ENCODE data around the gene TAX1BP3.
A peak's percentile ranks its signal among the peaks of the same experiment; 100 is the strongest.

TAX1BP3 gene

GRCh38 chr17:3699951-3700350 lies 31.6 kb upstream of the TAX1BP3 start:
- peaks cover 13 to 30% (median 21%) of the 10 kb centered on the region in 10 experiments for H3K4me1 ChIP-seq
- no peak overlapping the region for H3K27ac ChIP-seq
- peaks cover 16 to 32% (median 21%) of the 10 kb centered on the region in 11 experiments for H3K9me3 ChIP-seq (replicated peaks in 1 of 11)
- H3K4me3 ChIP-seq: no peak overlapping the region
- peaks cover 0 to 5% (median 0%) of the 10 kb centered on the region in 11 experiments; a peak in 2 of 22 replicates for H4K20me1 ChIP-seq
- H3K4me2 ChIP-seq: peak overlapping the region in 4 of 11 experiments; percentile 22 to 37 (median 24); a peak in 6 of 22 replicates
- TF ChIP-seq Cebpa-rat (IDR thresholded peaks at IDR 0.05): no peak
- peaks cover 0 to 9% (median 0%) of the 10 kb centered on the region in 11 experiments; a peak in 4 of 22 replicates for H3K27me3 ChIP-seq
- peaks cover 0 to 17% (median 10%) of the 10 kb centered on the region in 11 experiments; a peak in 15 of 22 replicates for H3K36me3 ChIP-seq
- no peak overlapping the region for H3K9ac ChIP-seq

DNA sequence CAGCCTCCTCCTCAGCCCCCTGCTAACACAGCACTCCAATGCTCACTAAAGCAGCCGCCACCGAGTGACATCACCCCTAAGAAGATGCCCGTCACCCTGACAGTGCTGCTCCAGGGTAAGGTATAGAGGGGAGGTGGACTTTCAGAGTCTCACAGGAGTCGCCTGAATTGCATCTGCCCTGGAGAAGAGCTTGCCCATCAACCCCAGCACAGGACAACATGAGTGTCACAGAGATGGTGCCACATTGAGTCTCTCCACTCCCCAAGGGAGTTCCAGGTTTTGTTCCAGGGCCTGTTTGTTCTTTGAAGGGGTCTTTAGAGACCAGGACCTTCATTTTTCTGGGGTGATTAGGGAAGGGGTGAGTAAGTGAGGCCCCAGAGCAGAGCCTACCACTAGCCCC lies 29.8 kb upstream of the TAX1BP3 start:
- no peak for TF ChIP-seq Cebpa-rat (IDR thresholded peaks at IDR 0.05)
- Histone ChIP-seq H3K27me3 (peaks cover 0 to 13% (median 0%) of the 10 kb centered on the region in 11 experiments; a peak in 4 of 22 replicates), H3K9me3 (replicated peaks in 1 of 11) (peaks cover 16 to 31% (median 21%) of the 10 kb centered on the region in 11 experiments), H3K4me1 (peaks cover 22 to 48% (median 39%) of the 10 kb centered on the region in 10 experiments), H3K27ac (no peak overlapping the region), H3K4me2 (no peak overlapping the region), H3K4me3 (no peak overlapping the region), H3K9ac (no peak overlapping the region), H3K36me3 (peaks cover 0 to 15% (median 10%) of the 10 kb centered on the region in 11 experiments; a peak in 15 of 22 replicates), H4K20me1 (peaks cover 0 to 12% (median 0%) of the 10 kb centered on the region in 11 experiments; a peak in 3 of 22 replicates)

- Histone ChIP-seq H3K4me3 (no peak overlapping the region), H3K36me3 (peaks cover 0 to 5% (median 3%) of the 10 kb centered on the region in 11 experiments; a peak in 14 of 22 replicates), H3K4me1 (peaks cover 22 to 58% (median 45%) of the 10 kb centered on the region in 10 experiments), H3K9me3 (replicated peaks in 1 of 11) (peaks cover 11 to 20% (median 13%) of the 10 kb centered on the region in 11 experiments), H4K20me1 (peaks cover 0 to 12% (median 0%) of the 10 kb centered on the region in 11 experiments; a peak in 5 of 22 replicates), H3K4me2 (no peak overlapping the region), H3K9ac (no peak overlapping the region), H3K27me3 (peaks cover 0 to 13% (median 0%) of the 10 kb centered on the region in 11 experiments; a peak in 4 of 22 replicates), H3K27ac (no peak overlapping the region)
- no peak for TF ChIP-seq Cebpa-rat (IDR thresholded peaks at IDR 0.05)
Observed at GRCh38 chr17:3697103-3697476, 28.7 kb upstream of the TAX1BP3 start.

DNA sequence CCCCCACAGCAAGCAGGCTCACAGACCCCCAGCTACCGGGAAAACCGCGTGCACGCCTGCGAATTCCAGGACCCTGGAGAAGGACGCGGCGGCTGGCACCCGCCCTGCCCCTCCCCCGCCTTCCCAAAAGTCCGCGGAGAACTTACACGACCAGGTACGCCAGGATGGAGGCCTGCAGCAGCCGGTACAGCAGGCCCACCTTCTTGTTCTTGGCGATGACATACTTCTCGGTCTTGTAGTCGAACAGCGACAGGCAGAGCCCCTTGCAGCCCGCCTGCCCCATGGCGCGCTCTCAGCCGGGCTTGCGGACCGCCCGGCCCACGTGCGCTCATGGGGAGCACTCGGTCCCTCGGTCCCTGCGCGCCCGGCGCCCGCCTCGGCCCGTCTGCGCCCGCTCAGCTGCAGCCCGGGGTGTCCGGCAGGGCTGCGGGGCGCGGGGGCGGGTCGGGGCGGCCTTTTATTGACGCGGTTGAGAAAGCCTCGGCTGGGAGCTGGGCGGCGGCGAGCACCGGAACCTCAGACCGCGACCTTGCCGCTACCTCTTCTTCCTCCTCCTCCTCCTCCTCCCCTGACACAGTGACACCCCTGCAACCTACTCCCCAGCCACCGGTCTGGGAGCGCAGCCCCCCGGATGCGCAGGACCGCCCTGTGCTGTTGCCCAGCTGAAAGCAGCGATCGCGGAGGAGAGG lies 27.5 kb upstream of the TAX1BP3 start, which contains the start of gene P2RX5:
Gene P2RX5 (minus strand): TSS at position 433 of the 689 bp plus-strand sequence. CDS start 150 bp downstream, at position 283.
- Histone ChIP-seq H3K27me3 (peaks cover 0 to 13% (median 0%) of the 10 kb centered on the region in 11 experiments; a peak in 4 of 22 replicates), H3K36me3 (peaks cover 0 to 5% (median 0%) of the 10 kb centered on the region in 11 experiments; a peak in 1 of 22 replicates), H3K4me2 (peak within 1 kb of the TSS; percentile 90 to 100 (median 97)), H3K9me3 (replicated peaks in 1 of 11) (peaks cover 7 to 15% (median 10%) of the 10 kb centered on the region in 11 experiments; a peak in 18 of 22 replicates), H4K20me1 (peaks cover 0 to 18% (median 3%) of the 10 kb centered on the region in 11 experiments; a peak in 6 of 22 replicates), H3K9ac (peak within 1 kb of the TSS; percentile 6 to 77 (median 70); a peak in 21 of 22 replicates), H3K27ac (peak within 1 kb of the TSS in 9 of 11 experiments; percentile 5 to 64 (median 56); a peak in 17 of 22 replicates), H3K4me1 (peaks cover 21 to 68% (median 51%) of the 10 kb centered on the region in 10 experiments), H3K4me3 (peak within 1 kb of the TSS; percentile 49 to 74 (median 64))
- no peak for TF ChIP-seq Cebpa-rat (IDR thresholded peaks at IDR 0.05)

GRCh38 chr17:3695129-3695722 lies 26.8 kb upstream of the TAX1BP3 start:
- TF ChIP-seq Cebpa-rat (IDR thresholded peaks at IDR 0.05): no peak
- peaks cover 7 to 15% (median 10%) of the 10 kb centered on the region in 11 experiments; a peak in 18 of 22 replicates for H3K9me3 ChIP-seq (replicated peaks in 1 of 11)
- H3K27ac ChIP-seq: peak overlapping the region in 8 of 11 experiments; percentile 49 to 64 (median 57); a peak in 13 of 22 replicates
- peaks cover 0 to 13% (median 0%) of the 10 kb centered on the region in 11 experiments; a peak in 4 of 22 replicates for H3K27me3 ChIP-seq
- peak overlapping the region; percentile 49 to 74 (median 64) for H3K4me3 ChIP-seq
- H3K36me3 ChIP-seq: peaks cover 0 to 11% (median 0%) of the 10 kb centered on the region in 11 experiments; a peak in 2 of 22 replicates
- peaks cover 21 to 73% (median 57%) of the 10 kb centered on the region in 10 experiments for H3K4me1 ChIP-seq
- H3K9ac ChIP-seq: peak overlapping the region in 10 of 11 experiments; percentile 33 to 77 (median 72); a peak in 21 of 22 replicates
- peaks cover 0 to 21% (median 7%) of the 10 kb centered on the region in 11 experiments; a peak in 7 of 22 replicates for H4K20me1 ChIP-seq
- peak overlapping the region; percentile 90 to 100 (median 97) for H3K4me2 ChIP-seq

DNA sequence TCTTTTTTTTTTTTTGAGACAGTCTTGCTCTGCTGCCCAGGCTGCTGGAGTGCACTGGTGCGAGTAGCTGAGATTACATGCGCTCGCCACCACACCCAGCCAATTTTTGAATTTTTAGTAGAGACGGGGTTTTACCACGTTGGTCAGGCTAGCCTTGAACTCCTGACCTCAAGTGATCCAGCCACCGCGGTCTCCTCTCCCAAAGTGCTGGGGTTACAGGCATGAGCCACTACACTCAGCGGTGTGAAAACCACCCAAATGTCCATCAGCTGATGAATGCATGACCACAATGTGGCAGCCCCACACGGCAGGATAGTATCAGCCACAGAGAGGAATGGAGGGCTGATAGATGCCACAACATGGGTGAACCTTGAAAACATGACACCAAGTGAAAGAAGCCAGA lies 25.5 kb upstream of the TAX1BP3 start:
- H3K9ac ChIP-seq: no peak overlapping the region
- peaks cover 0 to 13% (median 0%) of the 10 kb centered on the region in 11 experiments; a peak in 4 of 22 replicates for H3K27me3 ChIP-seq
- no peak overlapping the region for H3K27ac ChIP-seq
- peaks cover 0 to 13% (median 0%) of the 10 kb centered on the region in 11 experiments; a peak in 2 of 22 replicates for H3K36me3 ChIP-seq
- peak overlapping the region; percentile 31 to 100 (median 96); a peak in 18 of 22 replicates for H3K4me2 ChIP-seq
- H3K9me3 ChIP-seq (replicated peaks in 1 of 11): peaks cover 7 to 15% (median 10%) of the 10 kb centered on the region in 11 experiments; a peak in 18 of 22 replicates
- no peak for TF ChIP-seq Cebpa-rat (IDR thresholded peaks at IDR 0.05)
- no peak overlapping the region for H3K4me3 ChIP-seq
- H3K4me1 ChIP-seq: peaks cover 21 to 76% (median 64%) of the 10 kb centered on the region in 10 experiments
- peaks cover 0 to 25% (median 7%) of the 10 kb centered on the region in 11 experiments; a peak in 8 of 22 replicates for H4K20me1 ChIP-seq

DNA sequence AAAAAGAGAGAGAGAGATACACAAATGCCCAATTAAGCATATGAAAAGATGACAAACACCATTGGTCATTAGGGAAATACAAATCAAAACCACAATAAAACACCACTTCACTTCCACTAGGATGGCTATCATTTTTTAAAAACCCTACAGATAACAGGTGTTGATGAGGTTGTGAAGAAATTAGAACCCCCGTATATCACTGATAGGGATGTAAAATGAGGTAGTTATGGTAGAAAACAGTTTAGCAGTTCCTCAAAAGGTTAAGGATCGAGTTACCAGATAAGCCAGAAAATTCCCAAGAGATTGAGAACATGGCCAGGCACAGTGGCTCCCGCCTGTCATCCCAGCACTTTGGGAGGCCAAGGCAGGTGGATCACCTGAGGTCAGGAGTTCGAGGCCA lies 24.8 kb upstream of the TAX1BP3 start:
- H3K4me2 ChIP-seq: peak overlapping the region; percentile 31 to 100 (median 96); a peak in 19 of 22 replicates

GRCh38 chr17:3692346-3692745 lies 24.0 kb upstream of the TAX1BP3 start:
- no peak overlapping the region for H3K4me3 ChIP-seq
- peaks cover 0 to 2% (median 0%) of the 10 kb centered on the region in 11 experiments; a peak in 1 of 22 replicates for H3K9me3 ChIP-seq (replicated peaks in 1 of 11)
- no peak overlapping the region for H3K27ac ChIP-seq
- no peak for TF ChIP-seq Cebpa-rat (IDR thresholded peaks at IDR 0.05)
- peaks cover 0 to 34% (median 7%) of the 10 kb centered on the region in 11 experiments; a peak in 8 of 22 replicates for H4K20me1 ChIP-seq
- H3K4me1 ChIP-seq: peaks cover 21 to 86% (median 74%) of the 10 kb centered on the region in 10 experiments
- H3K4me2 ChIP-seq: peak overlapping the region in 5 of 11 experiments; percentile 2 to 100 (median 90); a peak in 5 of 22 replicates
- H3K27me3 ChIP-seq: peaks cover 0 to 20% (median 0%) of the 10 kb centered on the region in 11 experiments; a peak in 5 of 22 replicates
- H3K36me3 ChIP-seq: peaks cover 0 to 13% (median 0%) of the 10 kb centered on the region in 11 experiments; a peak in 2 of 22 replicates
- no peak overlapping the region for H3K9ac ChIP-seq

More for the DNA sequence above, 24.8 kb upstream of the TAX1BP3 start:
- Histone ChIP-seq H3K36me3 (peaks cover 0 to 13% (median 0%) of the 10 kb centered on the region in 11 experiments; a peak in 2 of 22 replicates), H3K9me3 (replicated peaks in 1 of 11) (peaks cover 3 to 10% (median 4%) of the 10 kb centered on the region in 11 experiments; a peak in 18 of 22 replicates), H3K27me3 (peaks cover 0 to 17% (median 0%) of the 10 kb centered on the region in 11 experiments; a peak in 5 of 22 replicates), H3K9ac (no peak overlapping the region), H4K20me1 (peaks cover 0 to 32% (median 7%) of the 10 kb centered on the region in 11 experiments; a peak in 8 of 22 replicates), H3K27ac (no peak overlapping the region), H3K4me1 (peaks cover 21 to 83% (median 71%) of the 10 kb centered on the region in 10 experiments), H3K4me3 (no peak overlapping the region)
- TF ChIP-seq Cebpa-rat (IDR thresholded peaks at IDR 0.05): no peak

Data from BLaER1 treated with 17β-estradiol and CSF1 and Interleukin-3, amounts not matched to agents 10 nM and 100 nM (cell line).